Islet of Langerhans (tissue), 1 donor: Measurements from ENCODE around the gene CEP43.

Source experiments
- FAIRE-seq: peaks from one replicate; lab custom pipeline; 2011; peaks lifted over from hg19 to GRCh38; lab: Jason Lieb, UNC

CEP43 gene

GRCh38 chr6:167013067-167013466 lies 13.9 kb downstream of the CEP43 start:
- FAIRE-seq, result no peak

- FAIRE-seq, result peak; percentile 33
These were observed 14.7 kb downstream of the CEP43 start for GRCh38 chr6:167013946-167014345.

GRCh38 chr6:167015302-167015701 lies 16.1 kb downstream of the CEP43 start:
- FAIRE-seq, result no peak

GRCh38 chr6:167020206-167020605 lies 21.0 kb downstream of the CEP43 start:
- peak; percentile 65 for FAIRE-seq

- no peak for FAIRE-seq
These were observed 28.1 kb downstream of the CEP43 start for GRCh38 chr6:167027308-167027707.

GRCh38 chr6:167027772-167028171 lies 28.6 kb downstream of the CEP43 start:
- no peak for FAIRE-seq

- FAIRE-seq, result no peak
These were observed 31.2 kb downstream of the CEP43 start for GRCh38 chr6:167030222-167031072.

- no peak for FAIRE-seq
These were observed 32.0 kb downstream of the CEP43 start for GRCh38 chr6:167031082-167031709.

- FAIRE-seq, result no peak
These were observed 34.9 kb downstream of the CEP43 start for GRCh38 chr6:167034056-167034455.

- no peak for FAIRE-seq
These were observed 38.6 kb downstream of the CEP43 start for GRCh38 chr6:167037762-167038161.

GRCh38 chr6:167044696-167045095 lies 45.5 kb downstream of the CEP43 start:
- no peak for FAIRE-seq

- no peak for FAIRE-seq
These were observed 46.8 kb downstream of the CEP43 start for GRCh38 chr6:167045828-167046580.

- FAIRE-seq, result no peak
These were observed 47.8 kb downstream of the CEP43 start for GRCh38 chr6:167046861-167047495.

- no peak for FAIRE-seq
These were observed 48.4 kb downstream of the CEP43 start for GRCh38 chr6:167047554-167047953.
